ENCODE measurements around the gene FOCAD. TPM values are rescaled to one million over a fixed set of nuclear protein-coding genes. Genes with fewer than 3 reads are reported as not detected.

FOCAD gene
- total and polyA plus RNA-seq, 2 donors (not counting 1 experiment from before 2014, with no cell fraction given) = 4.0 to 10.1 TPM

GRCh38 chr9:20770947-20771346 is 86.9 kb downstream of the FOCAD start:
- no peaks in the 10 kb centered on the region for H3K27me3 Mint-ChIP-seq
- CTCF ChIA-PET = no interaction called here
- DNase-seq = no peak

GRCh38 chr9:20771729-20772128 is 87.7 kb downstream of the FOCAD start:
- no peak for TF ChIP-seq EZH2 (IDR thresholded peaks at IDR 0.05; ENCODE audit: borderline replicate concordance, insufficient read depth, low read depth, low read length, poor library complexity, severe bottlenecking)
- TF ChIP-seq, protein P1, sequence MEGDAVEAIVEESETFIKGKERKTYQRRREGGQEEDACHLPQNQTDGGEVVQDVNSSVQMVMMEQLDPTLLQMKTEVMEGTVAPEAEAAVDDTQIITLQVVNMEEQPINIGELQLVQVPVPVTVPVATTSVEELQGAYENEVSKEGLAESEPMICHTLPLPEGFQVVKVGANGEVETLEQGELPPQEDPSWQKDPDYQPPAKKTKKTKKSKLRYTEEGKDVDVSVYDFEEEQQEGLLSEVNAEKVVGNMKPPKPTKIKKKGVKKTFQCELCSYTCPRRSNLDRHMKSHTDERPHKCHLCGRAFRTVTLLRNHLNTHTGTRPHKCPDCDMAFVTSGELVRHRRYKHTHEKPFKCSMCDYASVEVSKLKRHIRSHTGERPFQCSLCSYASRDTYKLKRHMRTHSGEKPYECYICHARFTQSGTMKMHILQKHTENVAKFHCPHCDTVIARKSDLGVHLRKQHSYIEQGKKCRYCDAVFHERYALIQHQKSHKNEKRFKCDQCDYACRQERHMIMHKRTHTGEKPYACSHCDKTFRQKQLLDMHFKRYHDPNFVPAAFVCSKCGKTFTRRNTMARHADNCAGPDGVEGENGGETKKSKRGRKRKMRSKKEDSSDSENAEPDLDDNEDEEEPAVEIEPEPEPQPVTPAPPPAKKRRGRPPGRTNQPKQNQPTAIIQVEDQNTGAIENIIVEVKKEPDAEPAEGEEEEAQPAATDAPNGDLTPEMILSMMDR (IDR thresholded peaks at IDR 0.05) = no peak
- CTCF ChIA-PET = no interaction called here
- Histone ChIP-seq H4K20me1 (ENCODE audit: control insufficient read depth, insufficient read depth, low read length, poor library complexity, severe bottlenecking) (no peaks in the 10 kb centered on the region), H3K27ac (ENCODE audit: low read length in 2 of 2) (no peak overlapping the region), H3K9ac (ENCODE audit: low read length) (no peak overlapping the region), H2AFZ (ENCODE audit: insufficient read depth, low read depth, low read length, poor library complexity, severe bottlenecking) (no peak overlapping the region), H3K4me3 (ENCODE audit: control extremely low read depth in 1 of 5, extremely low read depth in 1 of 5, insufficient read depth in 1 of 5, low read depth in 2 of 5, low read length in 4 of 5) (no peak overlapping the region), H3K79me2 (ENCODE audit: control insufficient read depth, insufficient read depth, low read length) (no peaks in the 10 kb centered on the region), H3K9me3 (ENCODE audit: control extremely low read depth in 1 of 3, control insufficient read depth in 2 of 3, insufficient read depth in 1 of 3, low read length in 2 of 3) (no peaks in the 10 kb centered on the region), H3K4me1 (ENCODE audit: control insufficient read depth in 2 of 2, insufficient read depth in 2 of 2, low read length in 2 of 2) (no peaks in the 10 kb centered on the region), H3K4me2 (replicated peaks; ENCODE audit: low read depth, low read length, poor library complexity, severe bottlenecking) (no peak overlapping the region), H3K27me3 (replicated peaks in 1 of 4; ENCODE audit: control extremely low read depth in 1 of 4, control insufficient read depth in 3 of 4, insufficient read depth in 4 of 4, low read length in 3 of 4) (no peaks in the 10 kb centered on the region), H3K36me3 (replicated peaks in 1 of 2; ENCODE audit: control extremely low read depth in 1 of 2, control insufficient read depth in 1 of 2, extremely low read depth in 1 of 2, insufficient read depth in 2 of 2, low read length in 1 of 2) (peaks cover 0 to 2% of the 10 kb centered on the region in 2 experiments)
- WGBS (ENCODE audit: insufficient coverage) = no CpG with 5 or more reads among the region's 2 CpGs
- POLR2A ChIA-PET = no interaction called here
- Mint-ChIP-seq H3K27ac (no peak overlapping the region), H3K27me3 (no peaks in the 10 kb centered on the region), H3K9me3 (ENCODE audit: insufficient read depth) (no peaks in the 10 kb centered on the region), H3K4me1 (no peaks in the 10 kb centered on the region), H3K4me3 (no peak overlapping the region)
- ATAC-seq (ENCODE audit: low read depth) = no peak
- intact Hi-C loops (cut with micrococcal nuclease) = no loop called here
- no peak for DNase-seq

More at GRCh38 chr9:20770947-20771346, 86.9 kb downstream of the FOCAD start:
- ATAC-seq (ENCODE audit: low read depth) = no peak
- 90% methylated on average over 1 of the region's 1 CpG for WGBS (ENCODE audit: insufficient coverage)
- Histone ChIP-seq H3K4me1 (ENCODE audit: control insufficient read depth in 2 of 2, insufficient read depth in 2 of 2, low read length in 2 of 2) (no peaks in the 10 kb centered on the region), H3K27me3 (replicated peaks in 1 of 4; ENCODE audit: control extremely low read depth in 1 of 4, control insufficient read depth in 3 of 4, insufficient read depth in 4 of 4, low read length in 3 of 4) (no peaks in the 10 kb centered on the region), H3K9ac (ENCODE audit: low read length) (no peak overlapping the region), H3K9me3 (ENCODE audit: control extremely low read depth in 1 of 3, control insufficient read depth in 2 of 3, insufficient read depth in 1 of 3, low read length in 2 of 3) (no peaks in the 10 kb centered on the region), H3K4me3 (ENCODE audit: control extremely low read depth in 1 of 5, extremely low read depth in 1 of 5, insufficient read depth in 1 of 5, low read depth in 2 of 5, low read length in 4 of 5) (no peak overlapping the region), H3K4me2 (replicated peaks; ENCODE audit: low read depth, low read length, poor library complexity, severe bottlenecking) (no peak overlapping the region), H4K20me1 (ENCODE audit: control insufficient read depth, insufficient read depth, low read length, poor library complexity, severe bottlenecking) (no peaks in the 10 kb centered on the region), H2AFZ (ENCODE audit: insufficient read depth, low read depth, low read length, poor library complexity, severe bottlenecking) (no peak overlapping the region), H3K36me3 (replicated peaks in 1 of 2; ENCODE audit: control extremely low read depth in 1 of 2, control insufficient read depth in 1 of 2, extremely low read depth in 1 of 2, insufficient read depth in 2 of 2, low read length in 1 of 2) (peaks cover 0 to 4% of the 10 kb centered on the region in 2 experiments), H3K79me2 (ENCODE audit: control insufficient read depth, insufficient read depth, low read length) (no peaks in the 10 kb centered on the region), H3K27ac (ENCODE audit: low read length in 2 of 2) (no peak overlapping the region)
- TF ChIP-seq, protein P1 (IDR thresholded peaks at IDR 0.05) = no peak
- no peak for TF ChIP-seq EZH2 (IDR thresholded peaks at IDR 0.05; ENCODE audit: borderline replicate concordance, insufficient read depth, low read depth, low read length, poor library complexity, severe bottlenecking)
- intact Hi-C loops (cut with micrococcal nuclease) = no loop called here
- POLR2A ChIA-PET = no interaction called here
- H3K4me3 Mint-ChIP-seq = no peak overlapping the region
- peaks cover 2% of the 10 kb centered on the region for H3K9me3 Mint-ChIP-seq (ENCODE audit: insufficient read depth)
- H3K4me1 Mint-ChIP-seq = no peaks in the 10 kb centered on the region
- H3K27ac Mint-ChIP-seq = no peak overlapping the region
